Large intestine (tissue), 3 donors: ENCODE data around the gene ASIC4. TPM values are rescaled to one million over a fixed set of nuclear protein-coding genes. Genes with fewer than 3 reads are reported as not detected.

Experiments used
- DNase-seq, 2 donors: peaks; one replicate each; pipeline versions ENCODE4 v3.0.0 to v3.0.0-alpha.2; 2013
- H3K27ac ChIP-seq: one replicate; pipeline ENCODE4 v1.5.1; 2013; ENCODE audit warnings: low read length
- H3K27me3 ChIP-seq: 2 replicates; pipeline ENCODE4 v1.6.1; 2013; ENCODE audit warnings: low read length; ENCODE audit not compliant: control insufficient read depth, insufficient read depth
- H3K36me3 ChIP-seq: 2 replicates; pipeline ENCODE4 v1.6.1; 2013; ENCODE audit warnings: low read length; ENCODE audit not compliant: control insufficient read depth, insufficient read depth
- H3K4me1 ChIP-seq: one replicate; pipeline ENCODE4 v1.6.1; 2013; ENCODE audit warnings: low read length; ENCODE audit not compliant: control insufficient read depth, insufficient read depth
- H3K4me3 ChIP-seq: one replicate; pipeline ENCODE4 v1.5.1; 2013; ENCODE audit warnings: low read length
- H3K9me3 ChIP-seq: one replicate; pipeline ENCODE4 v1.6.1; 2013; ENCODE audit warnings: mild to moderate bottlenecking, low read depth, low read length, moderate library complexity; ENCODE audit not compliant: control insufficient read depth
- WGBS: methylation state at CpG from one replicate; pipeline ENCODE4 v1.1.5; 2013; ENCODE audit warnings: low lambda C conversion rate; ENCODE audit not compliant: insufficient coverage; 5-methylcytosine and 5-hydroxymethylcytosine counted together
- polyA plus RNA-seq: library from polyadenylated mRNA; unstranded; fragments of 120-200 nt; gene quantifications from one replicate; pipeline ENCODE4 v1.2.1, GENCODE V29; 2013

Gene ASIC4
- polyA plus RNA-seq, 1 donor = 1.1 TPM

GRCh38 chr2:219544567-219544966 is 30.3 kb downstream of the ASIC4 start:
- H3K36me3 ChIP-seq = peaks cover 43% of the 10 kb centered on the region
- peaks cover 4% of the 10 kb centered on the region for H3K9me3 ChIP-seq
- H3K4me3 ChIP-seq = peak overlapping the region; percentile 68
- peaks cover 29% of the 10 kb centered on the region for H3K4me1 ChIP-seq
- WGBS = 69% methylated on average over 2 of the region's 9 CpGs
- H3K27me3 ChIP-seq = no peaks in the 10 kb centered on the region
- peak overlapping the region; percentile 94 for H3K27ac ChIP-seq
- no peak for DNase-seq

DNA sequence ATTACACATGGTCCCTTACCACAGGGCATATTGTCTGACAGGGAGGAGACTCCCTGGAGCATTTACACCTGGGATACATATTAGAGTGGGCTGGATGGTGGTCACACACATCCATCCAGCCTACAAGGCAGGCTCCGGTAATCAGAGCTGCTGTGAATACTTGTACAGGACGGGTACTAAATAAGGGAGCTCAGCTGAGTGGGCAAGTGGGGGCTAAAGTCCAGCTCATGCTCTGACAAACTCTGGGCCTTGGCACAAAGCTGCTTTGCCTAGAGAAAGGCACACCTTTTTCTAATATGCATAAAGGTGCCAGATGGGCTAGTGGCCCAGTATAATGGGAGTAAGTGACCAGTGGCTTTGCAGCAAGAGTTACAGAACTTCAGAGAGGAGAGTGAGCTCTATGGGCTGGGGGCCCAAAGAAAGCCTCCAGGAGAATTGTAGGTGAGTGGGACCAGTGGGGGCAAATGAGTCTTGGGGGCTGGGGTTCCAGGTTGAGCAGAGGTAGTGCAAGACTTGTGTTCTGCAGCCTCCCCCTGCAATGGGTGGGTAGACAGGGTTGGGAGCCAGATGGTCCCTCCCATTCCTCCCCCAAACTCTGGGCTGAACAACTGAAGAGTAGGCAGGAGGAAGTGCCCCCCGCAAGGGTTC is 31.1 kb downstream of the ASIC4 start:
- peak overlapping the region; percentile 68 for H3K4me3 ChIP-seq
- DNase-seq = peak in 1 of 2 donors; percentile 62
- H3K9me3 ChIP-seq = no peaks in the 10 kb centered on the region
- peak overlapping the region; percentile 94 for H3K27ac ChIP-seq
- peaks cover 29% of the 10 kb centered on the region for H3K4me1 ChIP-seq
- no CpG with 5 or more reads among the region's 3 CpGs for WGBS
- peaks cover 36% of the 10 kb centered on the region for H3K36me3 ChIP-seq
- peaks cover under 1% of the 10 kb centered on the region for H3K27me3 ChIP-seq

GRCh38 chr2:219545943-219546352 is 31.7 kb downstream of the ASIC4 start:
- WGBS = 24% methylated on average over 2 of the region's 4 CpGs
- Histone ChIP-seq H3K9me3 (no peaks in the 10 kb centered on the region), H3K4me3 (no peak overlapping the region), H3K27me3 (peaks cover 5% of the 10 kb centered on the region), H3K27ac (peak overlapping the region; percentile 94), H3K36me3 (peaks cover 32% of the 10 kb centered on the region), H3K4me1 (peaks cover 29% of the 10 kb centered on the region)
- DNase-seq = peak; percentile 93 to 96

DNA sequence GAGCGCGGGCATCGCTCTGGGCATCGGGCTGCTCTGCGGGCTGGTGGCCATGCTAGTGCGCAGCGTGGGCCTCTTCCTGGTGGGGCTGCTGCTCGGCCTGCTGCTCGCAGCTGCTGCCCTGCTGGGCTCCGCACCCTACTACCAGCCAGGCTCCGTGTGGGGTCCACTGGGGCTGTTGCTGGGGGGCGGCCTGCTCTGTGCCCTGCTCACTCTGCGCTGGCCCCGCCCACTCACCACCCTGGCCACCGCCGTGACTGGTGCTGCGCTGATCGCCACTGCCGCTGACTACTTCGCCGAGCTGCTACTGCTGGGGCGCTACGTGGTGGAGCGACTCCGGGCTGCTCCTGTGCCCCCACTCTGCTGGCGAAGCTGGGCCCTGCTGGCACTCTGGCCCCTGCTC is 33.3 kb downstream of the ASIC4 start:
- no peak overlapping the region for H3K27ac ChIP-seq

DNA sequence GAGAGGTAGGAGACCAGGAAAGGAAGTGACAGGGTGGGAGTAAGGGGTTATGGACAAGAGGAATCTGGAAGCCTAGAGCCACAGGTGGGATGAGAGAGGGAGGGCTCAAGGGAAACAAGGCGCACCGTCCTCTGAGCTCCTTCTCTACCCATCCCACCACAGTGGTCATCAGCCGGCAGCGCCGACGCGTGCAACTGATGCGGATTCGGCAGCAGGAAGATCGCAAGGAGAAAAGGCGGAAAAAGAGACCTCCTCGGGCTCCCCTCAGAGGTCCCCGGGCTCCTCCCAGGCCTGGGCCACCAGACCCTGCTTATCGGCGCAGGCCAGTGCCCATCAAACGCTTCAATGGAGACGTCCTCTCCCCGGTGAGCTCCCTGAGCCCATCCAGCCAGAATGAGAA is 34.7 kb downstream of the ASIC4 start:
- WGBS = no CpG with 5 or more reads among the region's 18 CpGs
- H3K4me1 ChIP-seq = peaks cover 30% of the 10 kb centered on the region

More for the DNA sequence above, 33.3 kb downstream of the ASIC4 start:
- no peaks in the 10 kb centered on the region for H3K9me3 ChIP-seq
- H3K4me3 ChIP-seq = no peak overlapping the region
- peaks cover 24% of the 10 kb centered on the region for H3K36me3 ChIP-seq
- WGBS = no CpG with 5 or more reads among the region's 26 CpGs
- H3K4me1 ChIP-seq = peaks cover 24% of the 10 kb centered on the region
- H3K27me3 ChIP-seq = peaks cover 16% of the 10 kb centered on the region
- no peak for DNase-seq

DNA sequence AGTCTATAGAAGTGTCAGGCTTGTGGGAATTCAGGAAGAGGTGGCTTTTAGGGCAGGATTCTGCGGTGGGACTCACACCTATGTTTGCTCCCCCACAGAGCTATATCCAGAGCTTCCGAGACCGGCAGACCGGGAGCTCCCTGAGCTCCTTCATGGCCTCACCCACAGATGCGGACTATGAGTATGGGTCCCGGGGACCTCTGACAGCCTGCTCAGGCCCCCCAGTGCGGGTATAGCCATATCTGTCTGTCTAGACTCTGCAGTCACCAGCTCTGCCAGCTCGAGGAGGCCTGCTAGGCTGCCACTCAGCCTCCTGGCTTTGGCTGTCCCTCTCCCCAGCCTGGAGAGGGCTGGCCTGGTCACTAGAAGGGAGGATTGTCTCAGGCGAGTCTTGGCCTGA is 35.3 kb downstream of the ASIC4 start:
- Histone ChIP-seq H3K27ac (no peak overlapping the region), H3K27me3 (peaks cover 24% of the 10 kb centered on the region), H3K4me1 (peaks cover 30% of the 10 kb centered on the region), H3K9me3 (peaks cover 2% of the 10 kb centered on the region), H3K4me3 (no peak overlapping the region), H3K36me3 (peaks cover 24% of the 10 kb centered on the region)
- WGBS = no CpG with 5 or more reads among the region's 9 CpGs
- DNase-seq = no peak

More for the DNA sequence above, 34.7 kb downstream of the ASIC4 start:
- Histone ChIP-seq H3K9me3 (peaks cover 2% of the 10 kb centered on the region), H3K4me3 (no peak overlapping the region), H3K27ac (no peak overlapping the region), H3K36me3 (peaks cover 24% of the 10 kb centered on the region), H3K27me3 (peaks cover 24% of the 10 kb centered on the region)
- DNase-seq = no peak

GRCh38 chr2:219551441-219552381 is 37.4 kb downstream of the ASIC4 start:
- Histone ChIP-seq H3K4me3 (peak overlapping the region; percentile 49), H3K27me3 (peaks cover 24% of the 10 kb centered on the region), H3K36me3 (peaks cover 28% of the 10 kb centered on the region), H3K4me1 (peaks cover 14% of the 10 kb centered on the region), H3K27ac (peak overlapping the region; percentile 72), H3K9me3 (peaks cover 2% of the 10 kb centered on the region)
- peak in 1 of 2 donors; percentile 72 for DNase-seq
- no CpG with 5 or more reads among the region's 54 CpGs for WGBS

- Histone ChIP-seq H3K27ac (peak overlapping the region; percentile 72), H3K27me3 (peaks cover 24% of the 10 kb centered on the region), H3K36me3 (peaks cover 24% of the 10 kb centered on the region), H3K9me3 (peaks cover 2% of the 10 kb centered on the region), H3K4me3 (peak overlapping the region; percentile 49), H3K4me1 (peaks cover 10% of the 10 kb centered on the region)
- no CpG with 5 or more reads among the region's 99 CpGs for WGBS
- peak; percentile 83 to 92 for DNase-seq
These were observed 38.3 kb downstream of the ASIC4 start for GRCh38 chr2:219552382-219553167.

GRCh38 chr2:219553168-219553417 is 38.8 kb downstream of the ASIC4 start:
- Histone ChIP-seq H3K36me3 (peaks cover 20% of the 10 kb centered on the region), H3K9me3 (peaks cover 2% of the 10 kb centered on the region), H3K4me1 (peaks cover 10% of the 10 kb centered on the region), H3K27me3 (peaks cover 24% of the 10 kb centered on the region), H3K4me3 (peak overlapping the region; percentile 49), H3K27ac (no peak overlapping the region)
- no CpG with 5 or more reads among the region's 7 CpGs for WGBS
- DNase-seq = no peak

- WGBS = no CpG with 5 or more reads among the region's 12 CpGs
- Histone ChIP-seq H3K4me3 (no peak overlapping the region), H3K9me3 (peaks cover 2% of the 10 kb centered on the region), H3K4me1 (peaks cover 10% of the 10 kb centered on the region), H3K27me3 (peaks cover 24% of the 10 kb centered on the region), H3K27ac (no peak overlapping the region), H3K36me3 (peaks cover 19% of the 10 kb centered on the region)
- no peak for DNase-seq
These were observed 39.2 kb downstream of the ASIC4 start for GRCh38 chr2:219553463-219553963.
